ENCODE data around the gene ASAP2.

ASAP2 gene

GRCh38 chr2:9243357-9243756, 36.7 kb downstream of the ASAP2 start:
- no peak for TF ChIP-seq CTCF (IDR thresholded peaks at IDR 0.05; ENCODE audit: low read length, missing control alignments)
- no peak overlapping the region for H3K4me3 ChIP-seq (replicated peaks; ENCODE audit: low read depth, low read length)

DNA sequence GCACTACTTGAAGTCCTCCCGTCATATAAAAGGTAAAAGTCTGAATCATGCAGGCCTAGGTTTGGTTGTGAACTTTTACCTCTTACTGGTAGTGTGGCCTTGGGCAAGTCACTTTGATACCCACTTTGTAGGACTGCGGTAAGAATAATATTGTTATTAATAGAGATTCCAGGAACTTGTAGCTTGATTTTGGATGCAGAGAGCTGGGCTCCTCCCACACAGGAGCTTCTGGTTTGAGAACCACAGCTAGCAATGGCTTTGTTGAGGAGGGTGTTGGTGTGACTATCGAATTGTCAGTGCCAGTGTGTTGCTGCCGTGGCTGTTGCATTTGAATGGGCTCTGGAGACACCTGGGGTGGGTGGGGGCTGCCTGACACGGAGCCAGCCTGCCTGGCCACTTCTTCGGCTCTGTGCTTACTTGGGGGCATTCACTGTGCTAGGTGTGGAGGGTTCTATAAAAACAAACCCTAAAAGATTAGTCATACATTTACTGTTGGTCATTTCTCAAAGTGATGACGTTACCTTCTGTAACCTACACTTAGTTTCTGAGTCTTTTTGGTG, 38.5 kb downstream of the ASAP2 start:
- no peak for TF ChIP-seq CTCF (IDR thresholded peaks at IDR 0.05; ENCODE audit: low read length, missing control alignments)
- no peak for DNase-seq (ENCODE audit: low read depth)
- no peak overlapping the region for H3K4me3 ChIP-seq (replicated peaks; ENCODE audit: low read depth, low read length)

More at GRCh38 chr2:9243357-9243756, 36.7 kb downstream of the ASAP2 start:
- DNase-seq (ENCODE audit: low read depth): no peak

GRCh38 chr2:9247177-9247576, 40.6 kb downstream of the ASAP2 start:
- no peak for TF ChIP-seq CTCF (IDR thresholded peaks at IDR 0.05; ENCODE audit: low read length, missing control alignments)
- no peak for DNase-seq (ENCODE audit: low read depth)
- no peak overlapping the region for H3K4me3 ChIP-seq (replicated peaks; ENCODE audit: low read depth, low read length)

GRCh38 chr2:9247786-9248185, 41.2 kb downstream of the ASAP2 start:
- no peak for TF ChIP-seq CTCF (IDR thresholded peaks at IDR 0.05; ENCODE audit: low read length, missing control alignments)
- H3K4me3 ChIP-seq (replicated peaks; ENCODE audit: low read depth, low read length): no peak overlapping the region
- no peak for DNase-seq (ENCODE audit: low read depth)

DNA sequence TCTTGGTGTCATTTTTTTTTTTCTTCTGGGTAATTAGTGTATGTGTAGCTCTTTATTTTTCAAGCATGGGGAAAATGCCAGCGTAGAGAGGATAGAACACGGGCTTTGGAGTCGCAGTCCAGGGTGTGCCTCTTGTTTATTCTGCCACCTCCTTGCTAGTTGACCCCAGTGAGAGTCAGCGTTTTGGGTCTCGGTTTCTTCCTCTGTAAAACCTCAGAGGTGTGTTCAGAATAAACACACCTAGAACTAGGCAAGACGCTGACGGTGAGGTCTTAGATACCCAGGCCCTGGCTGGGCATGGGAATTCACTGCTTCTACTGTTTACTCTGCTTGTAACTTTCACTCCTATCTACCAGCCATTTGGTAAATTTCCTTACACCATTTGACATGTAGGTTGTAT, 41.8 kb downstream of the ASAP2 start:
- DNase-seq (ENCODE audit: low read depth): no peak
- no peak for TF ChIP-seq CTCF (IDR thresholded peaks at IDR 0.05; ENCODE audit: low read length, missing control alignments)
- no peak overlapping the region for H3K4me3 ChIP-seq (replicated peaks; ENCODE audit: low read depth, low read length)

DNA sequence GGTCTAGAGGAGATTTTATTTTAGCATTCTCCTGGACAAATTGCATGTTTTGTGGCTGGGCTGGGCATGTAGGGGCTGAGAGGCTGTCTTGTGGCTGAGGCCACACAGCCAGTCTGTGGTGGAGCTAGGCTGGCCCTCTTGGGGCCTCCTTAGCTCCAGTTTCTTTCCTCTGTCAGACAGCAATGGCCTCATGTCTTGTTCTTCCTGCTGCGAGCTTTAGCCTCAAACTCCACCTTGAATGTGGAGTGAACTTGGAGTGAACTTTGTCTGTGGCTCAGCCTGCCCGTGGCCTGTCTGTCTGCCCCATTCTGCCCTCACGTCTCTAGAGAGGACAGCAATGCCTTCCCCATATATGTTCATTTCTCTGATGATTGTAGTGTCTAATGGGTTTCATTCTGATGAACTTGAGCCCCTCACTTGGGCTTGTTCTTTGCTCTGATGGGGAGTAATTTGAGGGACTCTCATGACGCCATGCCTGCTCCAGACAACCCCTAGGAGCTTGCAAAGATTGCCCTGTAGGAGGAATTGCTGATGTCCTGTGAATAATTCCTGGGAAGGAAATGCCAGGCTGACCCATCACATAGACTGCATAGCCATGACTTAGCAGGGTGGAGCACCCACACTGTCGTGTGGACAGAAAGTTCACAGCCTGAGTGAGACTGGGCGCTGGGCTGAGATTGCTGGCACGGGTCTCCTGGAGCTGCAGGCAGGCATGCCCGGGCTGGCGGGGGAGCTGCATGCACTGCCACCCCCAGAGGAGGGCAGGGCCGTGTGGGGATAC, 42.6 kb downstream of the ASAP2 start:
- no peak overlapping the region for H3K4me3 ChIP-seq (replicated peaks; ENCODE audit: low read depth, low read length)
- no peak for TF ChIP-seq CTCF (IDR thresholded peaks at IDR 0.05; ENCODE audit: low read length, missing control alignments)
- DNase-seq (ENCODE audit: low read depth): peak; percentile 59

DNA sequence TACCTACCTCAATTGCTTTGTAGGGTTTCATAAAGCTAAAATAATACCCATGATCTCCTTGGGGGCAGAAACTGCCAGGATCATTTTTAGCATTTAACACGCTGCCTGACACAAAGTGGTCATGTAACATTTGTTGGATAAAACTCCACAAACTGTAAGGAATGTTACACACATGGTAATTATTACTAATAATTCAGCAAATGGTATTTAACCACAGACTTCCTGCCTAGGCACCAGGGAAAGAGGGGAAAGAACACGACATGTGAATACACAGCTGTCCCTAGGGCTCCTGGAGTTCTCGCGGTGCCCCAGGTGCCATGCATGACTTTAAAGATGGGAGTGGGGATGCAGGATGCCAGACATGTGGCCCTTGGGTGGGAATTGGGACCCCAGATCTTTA, 43.5 kb downstream of the ASAP2 start:
- H3K4me3 ChIP-seq (replicated peaks; ENCODE audit: low read depth, low read length): no peak overlapping the region
- no peak for TF ChIP-seq CTCF (IDR thresholded peaks at IDR 0.05; ENCODE audit: low read length, missing control alignments)
- no peak for DNase-seq (ENCODE audit: low read depth)
